Activated T-helper 17 cell treated with anti-CD3 and anti-CD28 coated beads, Interleukin-2, amount 50 U/mL, for 72 hours (primary cell): ENCODE results near the gene DEFB112. TPM values are rescaled to one million over a fixed set of nuclear protein-coding genes. Genes with fewer than 3 reads are reported as not detected.

Experiments
- ATAC-seq: fragments of 150-1000 bp; cut with Tn5 transposase; replicated peaks from 2 replicates; pipeline ENCODE4 v1.10.0; 2021; ENCODE audit warnings: mild to moderate bottlenecking, moderate library complexity
- H3K27ac Mint-ChIP-seq: one replicate; pipeline ENCODE4 v1.8.0; 2022; ENCODE audit warnings: mixed read lengths
- H3K27me3 Mint-ChIP-seq: one replicate; pipeline ENCODE4 v1.8.0; 2022; ENCODE audit warnings: mixed read lengths
- H3K36me3 Mint-ChIP-seq: one replicate; pipeline ENCODE4 v1.8.0; 2022; ENCODE audit warnings: low read depth, mild to moderate bottlenecking, mixed read lengths
- H3K4me1 Mint-ChIP-seq: one replicate; pipeline ENCODE4 v1.8.0; 2022; ENCODE audit warnings: mixed read lengths
- H3K4me3 Mint-ChIP-seq: one replicate; pipeline ENCODE4 v1.8.0; 2022; ENCODE audit warnings: mild to moderate bottlenecking, mixed read lengths
- H3K9me3 Mint-ChIP-seq: one replicate; pipeline ENCODE4 v1.8.0; 2022; ENCODE audit warnings: mixed read lengths
- total RNA-seq, 2 donors: library from RNA; stranded (reverse); gene quantifications; one replicate each; pipeline ENCODE4 v1.2.3, GENCODE V29; 2022

The DEFB112 gene
- total RNA-seq, 2 donors from 2014 or later = not detected

DNA sequence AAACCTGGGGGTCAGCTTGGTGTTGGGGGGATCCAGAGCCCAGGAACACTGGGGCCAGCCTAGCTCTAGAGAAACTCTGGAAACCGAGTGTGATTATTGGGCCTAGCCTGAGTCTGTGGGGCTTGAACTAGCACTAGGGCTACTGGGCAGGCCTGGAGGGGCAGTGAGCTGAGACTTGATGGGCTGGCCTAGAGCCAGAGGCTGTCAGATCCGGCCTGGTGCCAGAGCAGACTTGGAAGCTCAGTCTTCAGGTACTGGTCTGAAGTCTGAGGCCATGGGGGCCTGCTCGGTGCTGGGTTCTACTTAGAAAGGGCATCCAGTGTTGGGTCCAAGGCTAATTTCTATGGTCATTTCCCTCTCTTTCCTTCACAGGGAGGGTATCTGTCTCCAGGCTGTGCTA is 2.7 kb downstream of the DEFB112 start:
- Mint-ChIP-seq H3K9me3 (peaks cover 3% of the 10 kb centered on the region), H3K4me1 (no peaks in the 10 kb centered on the region), H3K4me3 (no peak overlapping the region), H3K27ac (no peak overlapping the region), H3K27me3 (no peaks in the 10 kb centered on the region), H3K36me3 (no peaks in the 10 kb centered on the region)
- no peak for ATAC-seq

- H3K27me3 Mint-ChIP-seq = no peaks in the 10 kb centered on the region
- no peak overlapping the region for H3K27ac Mint-ChIP-seq
- H3K4me3 Mint-ChIP-seq = no peak overlapping the region
- H3K4me1 Mint-ChIP-seq = no peaks in the 10 kb centered on the region
- ATAC-seq = no peak
- no peaks in the 10 kb centered on the region for H3K36me3 Mint-ChIP-seq
- peaks cover 17% of the 10 kb centered on the region for H3K9me3 Mint-ChIP-seq
These were observed 18.8 kb downstream of the DEFB112 start for GRCh38 chr6:50030777-50031562.

GRCh38 chr6:50030350-50030749 is 19.4 kb downstream of the DEFB112 start:
- no peaks in the 10 kb centered on the region for H3K27me3 Mint-ChIP-seq
- H3K9me3 Mint-ChIP-seq = peaks cover 23% of the 10 kb centered on the region
- no peak overlapping the region for H3K27ac Mint-ChIP-seq
- no peaks in the 10 kb centered on the region for H3K4me1 Mint-ChIP-seq
- no peak overlapping the region for H3K4me3 Mint-ChIP-seq
- H3K36me3 Mint-ChIP-seq = no peaks in the 10 kb centered on the region
- ATAC-seq = no peak

GRCh38 chr6:50025258-50025657 is 24.5 kb downstream of the DEFB112 start:
- Mint-ChIP-seq H3K27ac (no peak overlapping the region), H3K36me3 (no peaks in the 10 kb centered on the region), H3K27me3 (no peaks in the 10 kb centered on the region), H3K9me3 (peaks cover 11% of the 10 kb centered on the region), H3K4me1 (no peaks in the 10 kb centered on the region), H3K4me3 (no peak overlapping the region)
- no peak for ATAC-seq

GRCh38 chr6:50021894-50022293 is 27.8 kb downstream of the DEFB112 start, which contains the start of gene DEFB110:
Gene DEFB110, minus strand, starts transcription at chr6:50021994. Its CDS starts 59 bp downstream, at chr6:50021935.
- H3K9me3 Mint-ChIP-seq = peaks cover 11% of the 10 kb centered on the region
- ATAC-seq = no peak
- H3K4me3 Mint-ChIP-seq = no peak within 1 kb of the TSS
- no peaks in the 10 kb centered on the region for H3K4me1 Mint-ChIP-seq
- no peaks in the 10 kb centered on the region for H3K27me3 Mint-ChIP-seq
- H3K36me3 Mint-ChIP-seq = no peaks in the 10 kb centered on the region
- H3K27ac Mint-ChIP-seq = no peak within 1 kb of the TSS

- Mint-ChIP-seq H3K9me3 (peaks cover 7% of the 10 kb centered on the region), H3K36me3 (no peaks in the 10 kb centered on the region), H3K4me1 (no peaks in the 10 kb centered on the region), H3K27me3 (no peaks in the 10 kb centered on the region), H3K4me3 (no peak overlapping the region), H3K27ac (no peak overlapping the region)
- no peak for ATAC-seq
These were observed 41.9 kb downstream of the DEFB112 start for GRCh38 chr6:50007819-50008218.

DNA sequence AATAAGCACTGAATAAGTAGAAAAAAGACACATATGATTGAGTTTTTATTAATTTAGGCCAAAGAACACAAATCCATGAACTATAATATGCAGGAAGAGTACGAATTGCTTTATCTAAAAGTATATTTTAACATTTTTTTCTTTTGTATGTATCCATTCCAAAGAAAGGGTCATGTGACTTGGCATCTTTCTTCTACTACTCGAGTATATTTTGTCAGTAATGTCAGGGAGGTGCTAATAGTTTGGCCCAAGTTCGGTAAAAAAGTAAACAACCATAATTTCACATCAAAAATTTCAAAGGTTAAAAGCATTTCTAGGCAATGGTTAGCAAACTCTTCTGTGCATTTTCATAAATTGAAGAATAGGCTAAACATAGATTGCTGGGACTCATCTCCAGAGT is 46.6 kb downstream of the DEFB112 start:
- Mint-ChIP-seq H3K27ac (no peak overlapping the region), H3K9me3 (peaks cover 5% of the 10 kb centered on the region), H3K36me3 (no peaks in the 10 kb centered on the region), H3K4me3 (no peak overlapping the region), H3K4me1 (no peaks in the 10 kb centered on the region), H3K27me3 (no peaks in the 10 kb centered on the region)
- ATAC-seq = no peak

DNA sequence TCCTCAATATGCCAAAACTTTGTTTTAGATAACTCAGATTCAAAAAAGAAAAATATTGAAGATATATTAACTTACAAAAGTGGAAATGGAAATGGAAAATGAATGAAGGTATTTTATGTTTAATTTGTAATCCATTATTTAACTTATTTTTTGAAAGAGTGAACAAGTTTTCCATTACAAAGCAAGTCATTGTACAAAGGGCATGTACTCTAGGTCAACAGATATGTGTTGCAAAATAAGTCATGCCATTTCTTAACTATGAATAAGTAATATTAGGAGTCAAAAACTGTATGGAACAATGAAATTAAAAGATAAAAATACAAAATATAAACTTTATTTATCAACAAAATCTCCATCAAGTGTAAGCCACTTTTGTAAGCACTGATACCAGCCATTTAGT is 54.5 kb downstream of the DEFB112 start:
- no peak for ATAC-seq
- Mint-ChIP-seq H3K4me3 (no peak overlapping the region), H3K27me3 (no peaks in the 10 kb centered on the region), H3K36me3 (no peaks in the 10 kb centered on the region), H3K27ac (no peak overlapping the region), H3K9me3 (peaks cover 9% of the 10 kb centered on the region), H3K4me1 (no peaks in the 10 kb centered on the region)

Other genes with a start within 250 kb of the DEFB112 start
- gene CRISP1, start 183.4 kb downstream of the DEFB112 start, total RNA-seq = not detected
- gene DEFB114, start 85.8 kb downstream of the DEFB112 start, total RNA-seq = not detected
- gene DEFB113, start 80.3 kb downstream of the DEFB112 start, total RNA-seq = not detected
- not detected for gene DEFB110, start 27.9 kb downstream of the DEFB112 start, total RNA-seq